MCF 10A (cell line): ENCODE results near the gene INCA1. TPM values are rescaled to one million over a fixed set of nuclear protein-coding genes. Genes with fewer than 3 reads are reported as not detected.

Experiments used
- BruUV-seq: library from RNA; stranded (reverse); fragments of 400-500 nt; replicated peaks from 2 replicates; lab custom pipeline; 2021; lab: Mats Ljungman, UMichigan
- CTCF ChIA-PET: fragments of 300-600 bp; sonication (Branson Sonifier 250); formaldehyde crosslinking; extraction: SDS; loops from one replicate; lab custom pipeline; 2021; ENCODE audit warnings: antibody characterized with exemption, inconsistent platforms; lab: Yijun Ruan, JAX
- POLR2A ChIA-PET: fragments of 300-600, 350-650 bp; sonication (Branson Sonifier 250); formaldehyde crosslinking; extraction: SDS; loops from one replicate; lab custom pipeline; 2020; ENCODE audit warnings: antibody characterized with exemption, inconsistent platforms; lab: Yijun Ruan, JAX
- DNase-seq: peaks from one replicate; pipeline ENCODE4 v3.0.0-alpha.2; 2018; ENCODE audit not compliant: unreplicated experiment
- H3K27ac Mint-ChIP-seq: one replicate; pipeline ENCODE4 v1.8.0; 2022; ENCODE audit warnings: mild to moderate bottlenecking, low read depth, mixed read lengths; ENCODE audit not compliant: unreplicated experiment
- H3K27me3 Mint-ChIP-seq: one replicate; pipeline ENCODE4 v1.8.0; 2022; ENCODE audit warnings: mixed read lengths; ENCODE audit not compliant: insufficient read depth, unreplicated experiment
- H3K36me3 Mint-ChIP-seq: one replicate; pipeline ENCODE4 v1.8.0; 2022; ENCODE audit warnings: mild to moderate bottlenecking, moderate library complexity, mixed read lengths; ENCODE audit not compliant: insufficient read depth, unreplicated experiment
- H3K4me1 Mint-ChIP-seq: one replicate; pipeline ENCODE4 v1.8.0; 2022; ENCODE audit warnings: mixed read lengths; ENCODE audit not compliant: insufficient read depth, unreplicated experiment
- H3K4me3 Mint-ChIP-seq: one replicate; pipeline ENCODE4 v1.8.0; 2022; ENCODE audit warnings: mild to moderate bottlenecking, moderate library complexity, mixed read lengths; ENCODE audit not compliant: unreplicated experiment
- H3K9me3 Mint-ChIP-seq: one replicate; pipeline ENCODE4 v1.8.0; 2022; ENCODE audit warnings: mixed read lengths; ENCODE audit not compliant: unreplicated experiment
- CTCF ChIP-seq: fragments of 200-600 bp; IDR thresholded peaks from one replicate; pipeline ENCODE4 v1.8.0; 2022; ENCODE audit warnings: antibody characterized with exemption, mild to moderate bottlenecking; ENCODE audit not compliant: unreplicated experiment
- intact Hi-C: fragments of 100-400 bp; cut with micrococcal nuclease; formaldehyde crosslinking; loops from 2 replicates; pipeline ENCODE4 v1.14.1; 2022
- total RNA-seq: library from RNA; stranded (reverse); gene quantifications from 2 replicates; pipeline ENCODE4 v1.2.3, GENCODE V29; 2022

Gene INCA1
- total RNA-seq, 1 experiment from 2014 or later: 0.44 TPM

DNA sequence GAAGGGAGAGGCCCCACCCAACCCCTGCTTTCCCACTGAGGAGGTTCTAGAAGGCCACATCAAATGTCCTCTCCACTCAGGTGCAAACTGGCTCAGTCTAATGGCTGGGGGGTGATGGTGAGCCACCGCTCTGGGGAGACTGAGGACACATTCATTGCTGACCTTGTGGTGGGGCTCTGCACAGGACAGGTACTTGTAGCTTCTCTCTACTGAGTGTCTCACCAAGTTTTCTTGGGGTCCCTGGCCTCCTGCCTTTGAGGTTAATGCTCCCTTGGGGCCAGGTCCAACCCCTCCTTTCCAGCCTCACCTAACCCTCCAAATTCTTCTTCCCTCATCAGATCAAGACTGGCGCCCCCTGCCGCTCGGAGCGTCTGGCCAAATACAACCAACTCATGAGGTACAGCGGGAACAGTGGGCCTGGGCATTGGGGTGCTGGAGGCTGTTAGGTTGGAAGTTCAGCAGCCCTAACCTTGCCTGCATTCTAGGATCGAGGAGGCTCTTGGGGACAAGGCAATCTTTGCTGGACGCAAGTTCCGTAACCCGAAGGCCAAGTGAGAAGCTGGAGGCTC, 40.7 kb downstream of the INCA1 start:
- H3K4me3 Mint-ChIP-seq: no peak overlapping the region
- no peaks in the 10 kb centered on the region for H3K9me3 Mint-ChIP-seq
- no peaks in the 10 kb centered on the region for H3K27me3 Mint-ChIP-seq
- BruUV-seq: no TSS peak
- ChIA-PET CTCF (no interaction called here), POLR2A (interaction anchor here (0.7 to 21.5 kb wide), 4 partner anchors 8 to 46 kb away, joined by 3 to 639 read pairs (median 4); partner anchors contain the start of genes PFN1 and SPAG7)
- DNase-seq: no peak
- H3K27ac Mint-ChIP-seq: no peak overlapping the region
- TF ChIP-seq CTCF: no peak
- intact Hi-C loops: no loop called here
- H3K36me3 Mint-ChIP-seq: peaks cover 24% of the 10 kb centered on the region
- H3K4me1 Mint-ChIP-seq: no peaks in the 10 kb centered on the region

GRCh38 chr17:4955091-4955490, 42.2 kb downstream of the INCA1 start:
- no peak for TF ChIP-seq CTCF
- DNase-seq: no peak
- Mint-ChIP-seq H3K4me3 (no peak overlapping the region), H3K9me3 (no peaks in the 10 kb centered on the region), H3K27me3 (no peaks in the 10 kb centered on the region), H3K36me3 (peaks cover 14% of the 10 kb centered on the region), H3K4me1 (peaks cover 10% of the 10 kb centered on the region), H3K27ac (no peak overlapping the region)
- intact Hi-C loops: no loop called here
- CTCF ChIA-PET: interaction anchor here (0.6 kb wide), 1 partner anchor 82 kb away, joined by 4 read pairs; no protein-coding TSS in a partner anchor
- POLR2A ChIA-PET: interaction anchor here (1.3 to 21.5 kb wide), 2 partner anchors 12 to 159 kb away, joined by 3 to 639 read pairs; partner anchors contain the start of genes PSMB6 and SPAG7
- BruUV-seq: no TSS peak

DNA sequence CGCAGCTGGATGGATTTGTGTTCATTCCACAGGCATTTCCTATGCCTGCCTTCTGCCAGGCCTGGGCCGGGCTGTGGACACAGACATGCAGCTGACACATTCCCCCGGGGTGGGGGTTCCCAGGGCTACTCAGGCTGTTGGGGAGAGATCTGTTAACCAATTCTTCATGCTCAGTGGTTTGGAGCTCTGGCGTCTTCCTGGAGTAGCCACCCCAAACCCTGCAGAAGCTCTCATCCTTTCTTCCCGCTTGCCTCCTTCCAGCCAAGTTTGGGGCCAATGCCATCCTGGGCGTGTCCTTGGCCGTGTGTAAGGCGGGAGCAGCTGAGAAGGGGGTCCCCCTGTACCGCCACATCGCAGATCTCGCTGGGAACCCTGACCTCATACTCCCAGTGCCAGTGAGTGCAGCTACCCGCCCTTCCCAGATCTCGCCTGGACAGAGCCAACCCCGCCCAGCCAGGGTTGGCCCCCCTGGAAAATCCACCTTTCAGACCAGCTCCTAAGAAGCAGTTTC, 43.8 kb downstream of the INCA1 start:
- no peak for DNase-seq
- H3K9me3 Mint-ChIP-seq: no peaks in the 10 kb centered on the region
- no peak for TF ChIP-seq CTCF
- H3K4me3 Mint-ChIP-seq: no peak overlapping the region
- H3K36me3 Mint-ChIP-seq: peaks cover 12% of the 10 kb centered on the region
- no peak overlapping the region for H3K27ac Mint-ChIP-seq
- intact Hi-C loops: no loop called here
- H3K4me1 Mint-ChIP-seq: peaks cover 10% of the 10 kb centered on the region
- ChIA-PET CTCF (interaction anchor here (0.6 to 1.2 kb wide), 2 partner anchors 10 to 17 kb away, joined by 3 read pairs; no protein-coding TSS in a partner anchor), POLR2A (interaction anchor here (0.6 to 21.5 kb wide), 2 partner anchors 14 to 33 kb away, joined by 4 to 639 read pairs; partner anchors contain the start of gene SPAG7)
- no TSS peak for BruUV-seq
- no peaks in the 10 kb centered on the region for H3K27me3 Mint-ChIP-seq

- CTCF ChIA-PET: interaction anchor here (0.7 to 1.3 kb wide), 3 partner anchors 11 to 440 kb away, joined by 3 read pairs; no protein-coding TSS in a partner anchor
Measured at GRCh38 chr17:4951486-4951885, 45.8 kb downstream of the INCA1 start.

More at GRCh38 chr17:4951486-4951885, 45.8 kb downstream of the INCA1 start:
- peaks cover 20% of the 10 kb centered on the region for H3K36me3 Mint-ChIP-seq
- no peak for DNase-seq
- H3K27ac Mint-ChIP-seq: peak overlapping the region; percentile 74
- no TSS peak for BruUV-seq
- no peak for TF ChIP-seq CTCF
- H3K9me3 Mint-ChIP-seq: no peaks in the 10 kb centered on the region
- intact Hi-C loops: no loop called here
- no peaks in the 10 kb centered on the region for H3K27me3 Mint-ChIP-seq
- peak overlapping the region; percentile 74 for H3K4me3 Mint-ChIP-seq
- peaks cover 17% of the 10 kb centered on the region for H3K4me1 Mint-ChIP-seq
- POLR2A ChIA-PET: interaction anchor here (0.7 to 21.5 kb wide), 5 partner anchors 12 to 46 kb away, joined by 3 to 639 read pairs (median 4); partner anchors contain the start of genes INCA1, KIF1C, RNF167 and SLC25A11
